Immature natural killer cell (primary cell): ENCODE results near the gene CNPY4. TPM values are rescaled to one million over a fixed set of nuclear protein-coding genes. Genes with fewer than 3 reads are reported as not detected.

Source experiments
- DNase-seq, 3 donors: peaks; one replicate each; pipeline ENCODE4 v3.0.0; 2022; ENCODE audit warnings: mixed read lengths in 1 of 3
- H3K27ac Mint-ChIP-seq, 6 donors: one replicate each; pipeline ENCODE4 v1.8.0; 2020; ENCODE audit warnings: mixed read lengths in 6 of 6, mild to moderate bottlenecking in 5 of 6, inconsistent platforms in 4 of 6, moderate library complexity in 3 of 6
- H3K27me3 Mint-ChIP-seq, 3 donors: one replicate each; pipeline ENCODE4 v1.8.0; 2020 to 2021; ENCODE audit warnings: low read depth in 3 of 3, mild to moderate bottlenecking in 3 of 3, mixed read lengths in 3 of 3, moderate library complexity in 3 of 3, inconsistent platforms in 1 of 3
- H3K36me3 Mint-ChIP-seq, 3 donors: one replicate each; pipeline ENCODE4 v1.8.0; 2020; ENCODE audit warnings: mixed read lengths in 3 of 3, inconsistent platforms in 2 of 3, mild to moderate bottlenecking in 2 of 3
- H3K4me1 Mint-ChIP-seq, 2 donors: one replicate each; pipeline ENCODE4 v1.8.0; 2020; ENCODE audit warnings: inconsistent platforms in 2 of 2, mild to moderate bottlenecking in 2 of 2, mixed read lengths in 2 of 2, moderate library complexity in 1 of 2
- H3K4me3 Mint-ChIP-seq, 5 donors: one replicate each; pipeline ENCODE4 v1.8.0; 2020; ENCODE audit warnings: mild to moderate bottlenecking in 5 of 5, mixed read lengths in 5 of 5, inconsistent platforms in 3 of 5, moderate library complexity in 3 of 5
- H3K9me3 Mint-ChIP-seq, 6 donors: one replicate each; pipeline ENCODE4 v1.8.0; 2020; ENCODE audit warnings: mild to moderate bottlenecking in 6 of 6, mixed read lengths in 6 of 6, inconsistent platforms in 4 of 6, moderate library complexity in 3 of 6
- polyA plus RNA-seq, 3 donors: library from polyadenylated mRNA; unstranded; fragments of 300-500 nt; fragmentation: Illumina TruSeq; gene quantifications; one replicate each; pipeline ENCODE4 v1.2.3, GENCODE V29; 2021

The CNPY4 gene
- polyA plus RNA-seq, 3 donors from 2014 or later: 14.2 to 18.5 (median 17.7) TPM

DNA sequence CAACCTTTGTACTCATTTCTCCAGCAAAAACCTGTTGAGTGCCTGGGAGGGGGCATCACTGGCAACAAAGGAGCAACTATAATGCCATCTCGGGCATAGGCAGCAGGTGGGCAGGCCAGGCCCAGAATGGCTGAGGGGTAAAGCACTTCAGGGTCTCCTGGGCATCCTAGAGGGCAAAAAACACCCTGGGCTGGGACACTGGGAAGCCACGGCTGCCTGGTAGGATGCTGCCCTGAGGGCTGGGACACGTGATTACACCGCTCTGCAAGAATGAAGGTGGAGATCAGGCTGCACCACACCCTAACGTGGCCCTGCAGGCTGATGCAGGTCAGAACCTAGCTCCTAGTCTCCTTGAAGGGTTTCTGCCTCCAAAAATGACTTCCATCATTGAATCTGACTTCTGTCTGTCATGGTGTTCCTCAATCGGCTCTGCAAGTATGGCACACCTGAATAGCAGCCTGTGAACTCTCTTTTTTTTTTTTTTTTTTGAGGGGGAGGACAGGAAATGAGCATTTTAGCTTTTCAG, 43.6 kb downstream of the CNPY4 start:
- Mint-ChIP-seq H3K9me3 (no peaks in the 10 kb centered on the region), H3K4me3 (no peak overlapping the region), H3K27me3 (peaks cover 14 to 23% (median 19%) of the 10 kb centered on the region in 3 donors), H3K4me1 (peaks cover 15 to 17% of the 10 kb centered on the region in 2 donors), H3K36me3 (no peaks in the 10 kb centered on the region), H3K27ac (peak overlapping the region in 1 of 6 donors; percentile 4)
- DNase-seq: no peak

GRCh38 chr7:100163871-100164270, 44.4 kb downstream of the CNPY4 start:
- H3K4me1 Mint-ChIP-seq: peaks cover 21 to 22% of the 10 kb centered on the region in 2 donors
- H3K27ac Mint-ChIP-seq: no peak overlapping the region
- H3K27me3 Mint-ChIP-seq: peaks cover 20 to 31% (median 20%) of the 10 kb centered on the region in 3 donors
- no peak for DNase-seq
- no peaks in the 10 kb centered on the region for H3K36me3 Mint-ChIP-seq
- H3K9me3 Mint-ChIP-seq: no peaks in the 10 kb centered on the region
- no peak overlapping the region for H3K4me3 Mint-ChIP-seq

DNA sequence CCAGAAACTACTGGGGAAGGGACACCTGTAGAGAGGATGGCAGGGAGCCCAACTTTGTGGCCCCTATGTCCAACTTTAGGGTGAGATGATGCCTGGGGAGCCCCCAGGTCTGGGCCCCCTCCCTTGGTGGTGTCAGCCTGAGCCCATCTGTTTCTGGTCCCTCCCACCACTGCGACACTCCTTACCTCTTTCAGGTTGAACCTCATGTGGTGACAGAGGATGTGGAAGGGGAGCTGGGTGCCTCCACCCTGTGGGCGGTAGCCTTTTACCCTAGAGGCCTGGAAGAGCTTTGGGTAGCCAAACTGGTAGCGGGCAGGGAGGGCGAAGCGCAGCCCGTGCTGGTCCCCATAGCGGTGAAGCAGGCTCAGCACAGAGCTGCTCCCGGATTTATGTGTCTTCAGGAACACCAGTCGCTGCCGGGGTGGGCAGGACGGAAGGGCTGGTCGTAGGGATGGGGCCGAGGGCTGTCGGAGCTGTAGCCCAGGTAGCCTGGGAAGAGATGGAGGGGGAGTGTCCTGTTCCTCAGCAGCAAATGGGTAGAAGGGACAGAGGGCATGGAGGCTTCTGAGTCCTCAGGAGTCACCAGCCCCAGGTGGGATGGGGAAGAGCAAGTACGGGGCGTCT, 47.0 kb downstream of the CNPY4 start:
- no peak for DNase-seq
- Mint-ChIP-seq H3K36me3 (no peaks in the 10 kb centered on the region), H3K27me3 (peaks cover 26 to 47% (median 28%) of the 10 kb centered on the region in 3 donors), H3K27ac (no peak overlapping the region), H3K4me1 (peaks cover 23 to 26% of the 10 kb centered on the region in 2 donors), H3K4me3 (peak overlapping the region in 1 of 5 donors; percentile 44), H3K9me3 (peaks cover 0 to 2% (median 0%) of the 10 kb centered on the region in 6 donors)

GRCh38 chr7:100166970-100167911, 47.8 kb downstream of the CNPY4 start:
- Mint-ChIP-seq H3K4me3 (peak overlapping the region in 2 of 5 donors; percentile 26 to 71), H3K36me3 (no peaks in the 10 kb centered on the region), H3K4me1 (peaks cover 26 to 31% of the 10 kb centered on the region in 2 donors), H3K27ac (no peak overlapping the region), H3K27me3 (peaks cover 24 to 47% (median 30%) of the 10 kb centered on the region in 3 donors), H3K9me3 (peaks cover 0 to 2% (median 0%) of the 10 kb centered on the region in 6 donors)
- DNase-seq: no peak

DNA sequence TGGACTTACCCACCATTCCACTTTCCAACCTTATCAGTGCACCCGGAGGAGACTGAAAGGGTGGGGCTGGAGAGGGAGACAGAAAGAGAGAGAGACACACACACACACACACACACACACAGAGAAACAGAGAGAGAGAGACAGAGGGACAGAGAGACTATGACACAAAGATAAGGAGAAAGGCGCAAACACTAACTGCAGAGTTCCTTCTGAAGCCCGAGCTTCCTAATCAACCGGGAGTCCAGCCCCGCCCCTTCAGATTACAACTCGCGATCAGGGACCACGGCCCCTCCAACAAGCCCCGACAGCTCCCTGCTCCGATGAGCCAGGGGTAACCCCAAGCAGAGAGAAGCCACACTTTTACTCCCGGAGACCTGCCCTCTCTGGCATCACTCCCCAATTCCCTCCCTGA, 48.5 kb downstream of the CNPY4 start:
- DNase-seq: no peak
- Mint-ChIP-seq H3K27ac (peak overlapping the region in 1 of 6 donors; percentile 4), H3K4me3 (peak overlapping the region; percentile 8 to 71 (median 26)), H3K9me3 (peaks cover 0 to 2% (median 0%) of the 10 kb centered on the region in 6 donors), H3K27me3 (peaks cover 24 to 45% (median 30%) of the 10 kb centered on the region in 3 donors), H3K4me1 (peaks cover 26 to 31% of the 10 kb centered on the region in 2 donors), H3K36me3 (no peaks in the 10 kb centered on the region)

- no peak overlapping the region for H3K27ac Mint-ChIP-seq
- H3K27me3 Mint-ChIP-seq: peaks cover 24 to 41% (median 30%) of the 10 kb centered on the region in 3 donors
- H3K9me3 Mint-ChIP-seq: peaks cover 0 to 2% (median 0%) of the 10 kb centered on the region in 6 donors
- peak overlapping the region in 3 of 5 donors; percentile 8 to 71 (median 67) for H3K4me3 Mint-ChIP-seq
- peaks cover 26 to 31% of the 10 kb centered on the region in 2 donors for H3K4me1 Mint-ChIP-seq
- no peak for DNase-seq
- H3K36me3 Mint-ChIP-seq: no peaks in the 10 kb centered on the region
These were observed 49.9 kb downstream of the CNPY4 start for GRCh38 chr7:100169147-100169850.

- peaks cover 0 to 2% (median 0%) of the 10 kb centered on the region in 6 donors for H3K9me3 Mint-ChIP-seq
- peak overlapping the region in 1 of 6 donors; percentile 7 for H3K27ac Mint-ChIP-seq
- no peaks in the 10 kb centered on the region for H3K36me3 Mint-ChIP-seq
- peaks cover 24 to 41% (median 31%) of the 10 kb centered on the region in 3 donors for H3K27me3 Mint-ChIP-seq
- H3K4me1 Mint-ChIP-seq: peaks cover 26 to 31% of the 10 kb centered on the region in 2 donors
- H3K4me3 Mint-ChIP-seq: peak overlapping the region; percentile 65 to 81 (median 66)
- no peak for DNase-seq
These were observed 50.9 kb downstream of the CNPY4 start for GRCh38 chr7:100170101-100170897.

GRCh38 chr7:100171087-100171681, 51.8 kb downstream of the CNPY4 start:
- H3K9me3 Mint-ChIP-seq: peaks cover 0 to 2% (median 0%) of the 10 kb centered on the region in 6 donors
- H3K4me1 Mint-ChIP-seq: peaks cover 26 to 31% of the 10 kb centered on the region in 2 donors
- peaks cover 22 to 39% (median 29%) of the 10 kb centered on the region in 3 donors for H3K27me3 Mint-ChIP-seq
- peak overlapping the region; percentile 65 to 81 (median 73) for H3K4me3 Mint-ChIP-seq
- no peaks in the 10 kb centered on the region for H3K36me3 Mint-ChIP-seq
- DNase-seq: peak; percentile 38 to 40 (median 39)
- no peak overlapping the region for H3K27ac Mint-ChIP-seq

DNA sequence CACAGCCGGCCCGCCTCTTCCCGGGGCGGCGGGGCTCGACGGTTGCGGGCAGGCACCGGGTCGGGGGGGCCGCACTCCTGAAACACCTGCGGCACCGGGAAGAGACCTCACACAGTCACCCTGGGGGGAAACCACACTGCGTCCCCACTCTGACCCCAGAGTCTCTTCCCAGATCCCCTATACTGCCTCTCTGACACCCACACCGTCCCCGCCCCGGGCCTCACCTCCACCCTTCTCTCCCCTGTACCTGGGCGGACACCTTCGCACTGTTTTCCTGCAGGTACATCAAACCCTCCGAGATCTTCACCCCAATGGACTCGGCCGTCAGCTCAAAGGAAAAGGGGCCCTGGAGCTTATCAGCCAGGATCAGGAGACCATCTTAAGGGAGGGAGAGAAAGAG, 52.4 kb downstream of the CNPY4 start:
- H3K36me3 Mint-ChIP-seq: no peaks in the 10 kb centered on the region
- H3K4me1 Mint-ChIP-seq: peaks cover 26 to 37% of the 10 kb centered on the region in 2 donors
- peak overlapping the region; percentile 27 to 73 (median 65) for H3K4me3 Mint-ChIP-seq
- DNase-seq: no peak
- peak overlapping the region in 1 of 6 donors; percentile 55 for H3K27ac Mint-ChIP-seq
- H3K9me3 Mint-ChIP-seq: peaks cover 0 to 2% (median 0%) of the 10 kb centered on the region in 6 donors
- peaks cover 15 to 34% (median 23%) of the 10 kb centered on the region in 3 donors for H3K27me3 Mint-ChIP-seq

GRCh38 chr7:100173806-100174495, 54.5 kb downstream of the CNPY4 start:
- Mint-ChIP-seq H3K36me3 (no peaks in the 10 kb centered on the region), H3K4me1 (peaks cover 25 to 28% of the 10 kb centered on the region in 2 donors), H3K27me3 (peaks cover 8 to 17% (median 17%) of the 10 kb centered on the region in 3 donors), H3K4me3 (no peak overlapping the region), H3K9me3 (peaks cover 0 to 2% (median 0%) of the 10 kb centered on the region in 6 donors), H3K27ac (no peak overlapping the region)
- DNase-seq: no peak

- H3K4me1 Mint-ChIP-seq: peaks cover 25 to 28% of the 10 kb centered on the region in 2 donors
- H3K27ac Mint-ChIP-seq: no peak overlapping the region
- no peak for DNase-seq
- H3K27me3 Mint-ChIP-seq: peaks cover 8 to 16% (median 12%) of the 10 kb centered on the region in 3 donors
- H3K4me3 Mint-ChIP-seq: no peak overlapping the region
- peaks cover 0 to 2% (median 0%) of the 10 kb centered on the region in 6 donors for H3K9me3 Mint-ChIP-seq
- H3K36me3 Mint-ChIP-seq: no peaks in the 10 kb centered on the region
These were observed 55.1 kb downstream of the CNPY4 start for GRCh38 chr7:100174582-100174981.
